A673 (cell line): ENCODE measurements around the gene TMEM121.

Source experiments
- EZH2 ChIP-seq: fragments of 200-600 bp; sonication (generic); IDR thresholded peaks from 2 replicates; pipeline ENCODE4 v1.6.1; 2017; ENCODE audit warnings: borderline replicate concordance, low read depth, mild to moderate bottlenecking, mixed read lengths, antibody characterized with exemption, low read length; ENCODE audit not compliant: poor library complexity, severe bottlenecking
- TF ChIP-seq, protein P1 (sequence below): fragments of 300-800, 200-600 bp; sonication (generic); conservative IDR thresholded peaks from 2 replicates; pipeline ENCODE4 v1.5.1; 2017; ENCODE audit warnings: low read depth, mild to moderate bottlenecking, antibody characterized with exemption, low read length, moderate library complexity, mixed read lengths

DNA sequence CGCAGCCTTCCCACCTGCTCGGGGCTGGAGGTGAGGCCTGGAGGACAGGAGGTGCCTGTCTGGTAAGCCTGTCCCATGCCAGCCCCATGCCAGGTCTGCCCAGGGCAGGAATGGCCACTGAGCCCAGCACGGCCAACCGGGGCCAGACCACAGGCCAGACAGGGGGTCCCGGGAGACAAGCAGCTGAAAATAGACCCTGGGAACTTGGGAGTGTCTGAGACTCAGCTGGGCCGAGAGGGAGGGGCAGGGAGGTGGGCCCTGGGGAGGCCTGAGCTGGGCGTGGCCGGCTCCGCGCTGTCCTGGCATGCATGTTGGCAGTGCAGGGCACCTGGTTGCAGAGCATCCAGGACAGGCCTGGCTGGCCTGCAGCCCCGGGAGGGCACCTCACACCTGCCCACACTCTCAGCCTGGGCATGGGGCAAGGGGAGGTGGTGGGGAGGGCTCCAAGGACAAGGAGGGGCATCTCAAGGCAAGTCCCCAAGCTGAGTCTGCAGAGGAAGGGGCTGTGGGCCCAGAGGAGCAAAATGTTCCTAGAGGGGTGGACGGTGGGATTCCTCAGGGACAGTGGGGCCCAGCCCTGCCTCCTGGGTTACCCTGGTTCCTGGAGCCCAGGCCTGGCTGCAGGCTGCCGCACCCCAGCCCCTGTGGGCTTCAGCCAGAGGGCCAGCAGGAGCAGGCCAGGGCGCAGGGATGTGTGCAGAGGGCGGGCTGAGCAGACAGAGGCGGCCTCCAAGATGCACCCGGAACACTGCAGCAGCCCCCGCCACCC is 42.9 kb upstream of the TMEM121 start:
- TF ChIP-seq, protein P1, sequence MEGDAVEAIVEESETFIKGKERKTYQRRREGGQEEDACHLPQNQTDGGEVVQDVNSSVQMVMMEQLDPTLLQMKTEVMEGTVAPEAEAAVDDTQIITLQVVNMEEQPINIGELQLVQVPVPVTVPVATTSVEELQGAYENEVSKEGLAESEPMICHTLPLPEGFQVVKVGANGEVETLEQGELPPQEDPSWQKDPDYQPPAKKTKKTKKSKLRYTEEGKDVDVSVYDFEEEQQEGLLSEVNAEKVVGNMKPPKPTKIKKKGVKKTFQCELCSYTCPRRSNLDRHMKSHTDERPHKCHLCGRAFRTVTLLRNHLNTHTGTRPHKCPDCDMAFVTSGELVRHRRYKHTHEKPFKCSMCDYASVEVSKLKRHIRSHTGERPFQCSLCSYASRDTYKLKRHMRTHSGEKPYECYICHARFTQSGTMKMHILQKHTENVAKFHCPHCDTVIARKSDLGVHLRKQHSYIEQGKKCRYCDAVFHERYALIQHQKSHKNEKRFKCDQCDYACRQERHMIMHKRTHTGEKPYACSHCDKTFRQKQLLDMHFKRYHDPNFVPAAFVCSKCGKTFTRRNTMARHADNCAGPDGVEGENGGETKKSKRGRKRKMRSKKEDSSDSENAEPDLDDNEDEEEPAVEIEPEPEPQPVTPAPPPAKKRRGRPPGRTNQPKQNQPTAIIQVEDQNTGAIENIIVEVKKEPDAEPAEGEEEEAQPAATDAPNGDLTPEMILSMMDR, result no peak
- TF ChIP-seq EZH2, result no peak
